Skin of body (tissue), 2 donors: ENCODE measurements around the gene ILF3. TPM values are rescaled to one million over a fixed set of nuclear protein-coding genes. Genes with fewer than 3 reads are reported as not detected.
"Not testable (repeated sequence)": the region's sequence is repeated elsewhere in the genome, so short reads cannot be mapped to it uniquely, and the experiment has no call there.

Source experiments
- DNase-seq: peaks from one replicate; lab custom pipeline; 2025; lab: John Stamatoyannopoulos, UW
- total RNA-seq: library from RNA; depleted of rRNA; stranded (reverse); fragments of >200 nt; gene quantifications from one replicate; pipeline ENCODE4 v1.2.3, GENCODE V29; 2014

Gene ILF3
- total RNA-seq, 1 donor from 2014 or later: 98.6 TPM

- not testable (repeated sequence) for DNase-seq
Observed at GRCh38 chr19:10675214-10675613, 21.1 kb downstream of the ILF3 start.

- no peak for DNase-seq
Observed at GRCh38 chr19:10677751-10678150, 23.6 kb downstream of the ILF3 start.

- DNase-seq: no peak
Observed at GRCh38 chr19:10678813-10679212, 24.7 kb downstream of the ILF3 start.

DNA sequence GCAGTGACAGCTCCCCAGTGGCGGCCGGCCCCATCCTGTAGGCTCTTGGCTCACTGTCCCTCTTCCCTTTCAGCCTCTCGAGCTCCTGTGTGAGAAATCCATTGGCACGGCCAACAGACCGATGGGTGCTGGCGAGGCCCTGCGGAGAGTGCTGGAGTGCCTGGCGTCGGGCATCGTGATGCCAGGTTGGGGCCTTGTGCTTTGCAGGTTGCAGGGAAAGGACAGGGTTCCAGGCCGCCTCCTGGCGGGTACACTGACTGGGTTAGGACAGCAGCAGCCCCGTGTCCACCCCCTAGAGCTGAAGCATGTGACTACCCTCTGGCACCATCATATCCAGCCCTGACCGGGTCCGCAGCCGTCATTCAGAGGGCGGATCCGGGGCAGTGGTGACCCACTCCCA is 25.6 kb downstream of the ILF3 start:
- no peak for DNase-seq

- DNase-seq: no peak
Observed at GRCh38 chr19:10680545-10681135, 26.5 kb downstream of the ILF3 start.

- no peak for DNase-seq
Observed at GRCh38 chr19:10681658-10682057, 27.5 kb downstream of the ILF3 start.

GRCh38 chr19:10682397-10683063 is 28.4 kb downstream of the ILF3 start:
- no peak for DNase-seq

- DNase-seq: no peak
Observed at GRCh38 chr19:10683064-10683426, 28.9 kb downstream of the ILF3 start.

GRCh38 chr19:10683582-10683981 is 29.4 kb downstream of the ILF3 start:
- DNase-seq: no peak

GRCh38 chr19:10685210-10685609 is 31.1 kb downstream of the ILF3 start:
- DNase-seq: no peak

- no peak for DNase-seq
Observed at GRCh38 chr19:10686193-10686592, 32.0 kb downstream of the ILF3 start.

DNA sequence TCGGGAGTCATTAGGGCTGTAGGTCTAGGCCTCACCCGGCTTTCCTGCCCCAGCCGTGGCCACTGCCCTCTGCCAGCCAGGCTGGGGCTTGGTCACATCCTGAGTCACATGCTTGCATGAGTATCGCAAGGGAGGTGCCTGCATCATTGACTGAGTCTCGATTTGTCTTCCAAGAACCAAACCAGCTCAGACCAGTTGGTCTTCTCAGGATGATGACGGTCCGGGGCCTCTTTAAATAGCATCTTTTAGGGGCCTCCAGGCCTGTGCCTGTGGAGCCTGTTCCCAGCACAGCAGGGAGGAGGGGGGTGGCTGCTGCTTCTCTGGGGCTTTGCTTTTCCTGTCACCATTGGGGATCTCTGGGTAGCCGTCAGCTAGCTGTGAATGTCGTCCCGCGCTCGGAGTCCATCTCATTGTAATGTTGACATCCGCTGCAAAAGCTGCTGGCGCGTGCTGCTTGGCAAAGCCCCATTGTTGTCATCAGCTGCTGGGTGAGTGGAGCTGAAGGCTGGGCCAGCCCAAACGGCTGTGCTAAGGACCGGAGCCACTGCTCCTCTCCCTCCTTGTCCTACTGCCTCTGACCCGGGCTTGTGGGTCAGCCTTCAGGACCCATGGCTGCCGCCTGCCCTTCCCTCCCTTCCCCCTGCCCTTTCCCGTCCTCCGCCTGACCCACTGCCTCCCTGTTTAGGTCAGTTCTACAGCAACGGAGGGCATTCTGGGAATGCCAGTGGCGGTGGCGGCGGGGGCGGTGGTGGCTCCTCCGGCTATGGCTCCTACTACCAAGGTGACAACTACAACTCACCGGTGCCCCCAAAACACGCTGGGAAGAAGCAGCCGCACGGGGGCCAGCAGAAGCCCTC is 32.7 kb downstream of the ILF3 start:
- no peak for DNase-seq

DNA sequence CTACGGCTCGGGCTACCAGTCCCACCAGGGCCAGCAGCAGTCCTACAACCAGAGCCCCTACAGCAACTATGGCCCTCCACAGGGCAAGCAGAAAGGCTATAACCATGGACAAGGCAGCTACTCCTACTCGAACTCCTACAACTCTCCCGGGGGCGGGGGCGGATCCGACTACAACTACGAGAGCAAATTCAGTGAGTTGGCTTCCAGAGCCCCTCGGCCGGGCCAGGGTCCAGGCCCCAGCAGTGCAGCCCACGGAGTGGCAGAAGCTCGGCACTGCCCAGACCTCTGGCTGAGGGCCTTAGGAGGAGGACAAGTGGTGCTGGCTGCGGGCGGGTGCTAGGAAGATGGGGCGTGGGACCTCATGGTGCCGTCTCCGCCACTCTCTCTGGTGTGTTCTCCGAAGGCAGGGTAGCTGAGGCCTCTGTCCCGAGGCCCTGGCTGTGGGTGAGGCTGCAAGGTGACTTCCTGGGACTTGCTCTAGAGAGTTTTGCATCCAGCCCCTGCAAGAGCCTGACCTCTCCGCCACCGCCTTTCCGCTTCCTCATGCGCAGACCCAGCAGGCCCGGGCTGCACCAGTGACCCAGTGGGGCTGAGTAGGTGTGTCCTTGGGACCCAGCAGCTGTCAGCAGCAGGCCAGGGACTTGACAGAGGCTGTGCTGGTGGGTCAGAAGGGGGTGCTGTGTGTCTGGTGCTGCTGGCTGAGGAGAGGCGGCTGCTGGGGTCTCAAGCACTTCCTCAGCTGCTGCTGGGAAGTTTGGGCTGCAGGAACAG is 33.6 kb downstream of the ILF3 start:
- no peak for DNase-seq

- no peak for DNase-seq
Observed at GRCh38 chr19:10688545-10689280, 34.6 kb downstream of the ILF3 start.

DNA sequence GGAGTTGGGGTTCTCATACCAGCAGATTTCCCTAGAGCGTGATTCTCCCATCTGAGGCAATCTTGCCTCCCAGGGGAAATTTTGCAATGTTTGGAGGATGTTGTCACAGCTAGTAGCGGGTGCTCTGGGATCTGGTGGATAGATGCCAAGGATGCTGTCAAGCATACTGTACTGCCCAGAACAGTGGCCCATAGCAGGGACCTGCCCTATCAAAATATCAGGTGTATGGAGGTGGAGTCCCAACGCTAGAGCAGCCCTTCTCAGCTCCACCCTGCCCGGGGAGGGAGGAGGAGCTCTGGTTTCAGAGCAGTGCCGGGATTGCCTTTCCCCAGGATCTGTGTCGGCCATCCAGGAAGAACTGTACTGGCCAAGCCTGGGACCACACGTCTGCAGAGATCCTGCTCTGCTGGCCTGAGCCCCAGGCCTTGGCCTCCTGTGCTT is 36.2 kb downstream of the ILF3 start:
- no peak for DNase-seq

GRCh38 chr19:10691178-10691881 is 37.2 kb downstream of the ILF3 start:
- DNase-seq: no peak

- DNase-seq: no peak
Observed at GRCh38 chr19:10691883-10692282, 37.7 kb downstream of the ILF3 start.

DNA sequence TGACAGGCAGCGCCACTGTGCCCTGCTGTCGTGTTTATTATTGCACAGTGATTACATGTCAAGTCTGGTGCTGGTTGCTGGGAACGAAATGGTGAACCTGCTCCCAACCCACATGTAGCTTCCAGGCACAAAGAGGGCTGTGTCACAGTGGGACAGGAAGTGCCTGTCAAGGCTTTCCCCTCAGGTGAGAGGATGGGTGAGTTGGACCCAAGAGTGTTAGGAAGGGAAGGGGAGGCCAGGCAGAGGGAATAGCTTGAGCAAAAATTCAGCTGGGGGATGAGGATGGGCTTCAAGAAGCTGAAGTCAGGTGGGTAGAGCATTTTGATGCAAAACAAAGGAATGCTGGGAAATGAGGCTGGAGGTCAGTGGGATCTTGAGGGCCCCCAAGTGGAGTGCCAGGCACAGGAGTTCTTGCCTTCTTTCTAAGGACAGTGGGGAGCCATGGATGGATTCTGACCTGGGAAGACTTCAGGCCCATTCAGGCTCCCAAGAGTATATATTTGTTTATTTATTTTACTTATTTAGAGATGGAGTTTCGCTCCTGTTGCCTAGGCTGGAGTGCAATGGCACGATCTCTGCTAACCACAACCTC is 38.6 kb downstream of the ILF3 start:
- DNase-seq: no peak

- no peak for DNase-seq
Observed at GRCh38 chr19:10694706-10695307, 40.7 kb downstream of the ILF3 start.
